Neuronal stem cell (in vitro differentiated cells): ENCODE data around the gene EPHA6.

Source experiments
- DNase-seq: peaks from one replicate; pipeline ENCODE4 v3.0.0-alpha.2; 2013; ENCODE audit warnings: low spot score
- H2AFZ ChIP-seq: one replicate; pipeline ENCODE4 v1.6.1; 2013; ENCODE audit warnings: mild to moderate bottlenecking, low read length, inconsistent platforms
- H2AK5ac ChIP-seq: 2 replicates; pipeline ENCODE4 v1.6.1; 2013; ENCODE audit warnings: low read depth, mild to moderate bottlenecking, inconsistent platforms, low read length, moderate library complexity, mixed read lengths
- H2BK120ac ChIP-seq: 2 replicates; pipeline ENCODE4 v1.6.1; 2013; ENCODE audit warnings: low read depth, mild to moderate bottlenecking, inconsistent platforms, low read length, moderate library complexity, mixed read lengths
- H2BK12ac ChIP-seq: one replicate; pipeline ENCODE4 v1.6.1; 2013; ENCODE audit warnings: low read length, inconsistent platforms
- H2BK15ac ChIP-seq: 2 replicates; pipeline ENCODE4 v1.6.1; 2013; ENCODE audit warnings: mild to moderate bottlenecking, low read length, inconsistent platforms, mixed read lengths
- H2BK5ac ChIP-seq: one replicate; pipeline ENCODE4 v1.6.1; 2013; ENCODE audit warnings: inconsistent platforms, mild to moderate bottlenecking, low read length, moderate library complexity
- H3K14ac ChIP-seq: one replicate; pipeline ENCODE4 v1.6.1; 2013; ENCODE audit warnings: low read length, inconsistent platforms
- H3K18ac ChIP-seq: 2 replicates; pipeline ENCODE4 v1.6.1; 2013; ENCODE audit warnings: low read length, inconsistent platforms
- H3K23ac ChIP-seq: 2 replicates; pipeline ENCODE4 v1.6.1; 2013; ENCODE audit warnings: low read depth, mild to moderate bottlenecking, mixed read lengths, low read length, inconsistent platforms; ENCODE audit not compliant: poor library complexity
- H3K27ac ChIP-seq: replicated peaks from 3 replicates; pipeline ENCODE4 v1.5.1; 2013; ENCODE audit warnings: low read length, inconsistent platforms
- H3K27me3 ChIP-seq, 3 experiments: 2 replicates each; pipeline ENCODE4 v1.6.1; 2013; ENCODE audit warnings: low read length in 3 of 3, mild to moderate bottlenecking in 2 of 3, inconsistent platforms in 1 of 3, low read depth in 1 of 3, mixed read lengths in 1 of 3, moderate library complexity in 1 of 3; ENCODE audit not compliant: control insufficient read depth in 3 of 3, insufficient read depth in 3 of 3
- H3K36me3 ChIP-seq, 2 donors: replicated peaks in 1 of 2; 2 replicates each; pipeline ENCODE4 v1.6.1; 2013; ENCODE audit warnings: low read length in 2 of 2; ENCODE audit not compliant: control insufficient read depth in 2 of 2, insufficient read depth in 2 of 2
- H3K4ac ChIP-seq: 2 replicates; pipeline ENCODE4 v1.6.1; 2013; ENCODE audit warnings: inconsistent platforms, mild to moderate bottlenecking, low read length, moderate library complexity
- H3K4me1 ChIP-seq, 2 donors: 1 replicate in 1 of 2; 2 replicates in 1 of 2; pipeline ENCODE4 v1.6.1; 2013; ENCODE audit warnings: low read length in 2 of 2, low read depth in 1 of 2; ENCODE audit not compliant: control insufficient read depth in 2 of 2, insufficient read depth in 1 of 2
- H3K4me2 ChIP-seq: one replicate; pipeline ENCODE4 v1.6.1; 2013; ENCODE audit warnings: mild to moderate bottlenecking, low read length, inconsistent platforms; ENCODE audit not compliant: insufficient read depth, poor library complexity, severe bottlenecking
- H3K4me3 ChIP-seq, 2 donors: 2 replicates each; pipeline ENCODE4 v1.5.1; 2013; ENCODE audit warnings: low read length in 2 of 2, mild to moderate bottlenecking in 2 of 2, inconsistent platforms in 1 of 2, moderate library complexity in 1 of 2
- H3K79me1 ChIP-seq: one replicate; pipeline ENCODE4 v1.6.1; 2013; ENCODE audit warnings: low read depth, mild to moderate bottlenecking, inconsistent platforms, low read length, moderate library complexity
- H3K9ac ChIP-seq: one replicate; pipeline ENCODE4 v1.6.1; 2013; ENCODE audit warnings: mild to moderate bottlenecking, low read depth, low read length, inconsistent platforms; ENCODE audit not compliant: poor library complexity
- H3K9me3 ChIP-seq, 2 donors: replicated peaks in 1 of 2; 2 replicates each; pipeline versions ENCODE3 to v1.6.1; 2013; ENCODE audit warnings: low read length in 2 of 2, mild to moderate bottlenecking in 2 of 2, inconsistent platforms in 1 of 2, low read depth in 1 of 2, mixed read lengths in 1 of 2, moderate library complexity in 1 of 2; ENCODE audit not compliant: control insufficient read depth in 2 of 2, insufficient read depth in 1 of 2
- H4K8ac ChIP-seq: one replicate; pipeline ENCODE4 v1.6.1; 2013; ENCODE audit warnings: low read depth, mild to moderate bottlenecking, inconsistent platforms, low read length, moderate library complexity
- H4K91ac ChIP-seq: one replicate; pipeline ENCODE4 v1.6.1; 2013; ENCODE audit warnings: low read length, low read depth, mild to moderate bottlenecking, inconsistent platforms; ENCODE audit not compliant: poor library complexity
- WGBS, 2 donors: extraction: QIAGEN DNeasy Blood & Tissue Kit; methylation state at CpG; one replicate each; pipeline ENCODE4 v1.1.7; 2013; ENCODE audit warnings: missing lambda C conversion rate in 2 of 2, mixed read lengths in 1 of 2; ENCODE audit not compliant: insufficient read length in 2 of 2, insufficient replicate concordance in 1 of 2; ENCODE audit errors: extremely low coverage in 2 of 2; 5-methylcytosine and 5-hydroxymethylcytosine counted together

EPHA6 gene

DNA sequence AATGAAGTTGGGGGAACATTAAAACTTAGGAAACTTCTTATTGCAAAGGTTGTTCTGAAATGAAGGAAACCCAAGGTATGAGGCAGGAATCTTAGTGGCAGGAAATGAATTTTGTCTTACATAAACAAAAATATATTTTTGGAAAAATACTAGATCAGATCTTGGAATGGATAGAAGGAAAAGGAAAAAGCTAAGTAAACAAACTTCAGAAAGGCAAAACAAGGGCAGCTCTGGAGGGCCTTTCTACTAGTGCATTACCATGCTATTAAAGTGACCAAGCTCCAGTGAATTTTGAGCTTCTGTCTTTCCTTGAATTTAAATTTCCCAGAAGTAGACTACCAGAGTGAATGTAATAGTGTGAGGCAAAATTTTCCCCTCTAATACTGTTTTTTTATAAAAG, 963.8 kb downstream of the EPHA6 start:
- Histone ChIP-seq H3K27me3 (no peaks in the 10 kb centered on the region), H2BK12ac (no peak overlapping the region), H3K9ac (no peak overlapping the region), H2BK15ac (no peak overlapping the region), H3K4me1 (no peaks in the 10 kb centered on the region), H2BK120ac (no peak overlapping the region), H2BK5ac (no peak overlapping the region), H3K14ac (no peak overlapping the region), H3K9me3 (no peaks in the 10 kb centered on the region), H2AFZ (no peak overlapping the region), H4K8ac (no peak overlapping the region), H3K4me3 (no peak overlapping the region), H3K36me3 (no peaks in the 10 kb centered on the region), H3K23ac (no peak overlapping the region), H3K4ac (no peak overlapping the region), H3K18ac (no peak overlapping the region), H3K79me1 (no peaks in the 10 kb centered on the region), H2AK5ac (no peak overlapping the region), H3K27ac (no peak overlapping the region), H3K4me2 (no peak overlapping the region), H4K91ac (no peak overlapping the region)
- DNase-seq: no peak

GRCh38 chr3:97793420-97794019, 979.1 kb downstream of the EPHA6 start:
- H3K36me3 ChIP-seq: no peaks in the 10 kb centered on the region
- no peaks in the 10 kb centered on the region for H3K27me3 ChIP-seq
- no peak overlapping the region for H2BK15ac ChIP-seq
- no peak overlapping the region for H3K27ac ChIP-seq
- H3K4me3 ChIP-seq: no peak overlapping the region
- no peak overlapping the region for H2BK120ac ChIP-seq
- H3K79me1 ChIP-seq: no peaks in the 10 kb centered on the region
- DNase-seq: peak; percentile 23
- no peak overlapping the region for H3K14ac ChIP-seq
- no peaks in the 10 kb centered on the region for H3K9me3 ChIP-seq
- H2AK5ac ChIP-seq: no peak overlapping the region
- no peak overlapping the region for H4K8ac ChIP-seq
- H3K4me1 ChIP-seq: no peaks in the 10 kb centered on the region
- no peak overlapping the region for H2AFZ ChIP-seq
- H3K18ac ChIP-seq: no peak overlapping the region
- H3K9ac ChIP-seq: no peak overlapping the region
- H3K4me2 ChIP-seq: no peak overlapping the region
- no peak overlapping the region for H2BK12ac ChIP-seq
- H3K4ac ChIP-seq: no peak overlapping the region
- no peak overlapping the region for H3K23ac ChIP-seq
- no peak overlapping the region for H2BK5ac ChIP-seq
- H4K91ac ChIP-seq: no peak overlapping the region

DNA sequence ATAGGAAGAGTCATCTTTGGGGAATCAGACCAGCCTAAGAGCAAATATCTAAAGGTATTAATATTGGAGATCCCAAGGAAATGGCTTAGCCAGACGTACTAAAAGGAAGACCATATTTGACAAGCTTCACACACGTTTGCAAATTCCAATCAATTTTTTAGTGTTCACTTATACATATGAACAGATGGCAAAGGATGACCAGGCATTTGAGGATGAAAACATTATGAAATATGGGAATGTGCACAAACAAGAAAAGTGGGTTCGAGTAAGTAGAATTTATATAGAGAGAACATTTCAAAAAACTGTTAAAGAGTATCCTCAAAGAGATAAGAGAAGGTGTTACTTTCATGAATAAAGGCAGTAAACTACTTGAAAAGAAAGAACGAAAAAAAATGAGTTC, 981.6 kb downstream of the EPHA6 start:
- no peaks in the 10 kb centered on the region for H3K36me3 ChIP-seq
- H3K14ac ChIP-seq: no peak overlapping the region
- H3K4me2 ChIP-seq: no peak overlapping the region
- no peak overlapping the region for H3K4ac ChIP-seq
- H3K79me1 ChIP-seq: no peaks in the 10 kb centered on the region
- no peak for DNase-seq
- H2AFZ ChIP-seq: no peak overlapping the region
- H3K4me3 ChIP-seq: no peak overlapping the region
- H3K9ac ChIP-seq: no peak overlapping the region
- H2AK5ac ChIP-seq: no peak overlapping the region
- 100% methylated on average over 1 of the region's 4 CpGs for whole genome bisulfite sequencing, 2 donors
- H2BK5ac ChIP-seq: no peak overlapping the region
- no peak overlapping the region for H3K27ac ChIP-seq
- no peak overlapping the region for H4K91ac ChIP-seq
- H2BK120ac ChIP-seq: no peak overlapping the region
- H3K18ac ChIP-seq: no peak overlapping the region
- H2BK12ac ChIP-seq: no peak overlapping the region
- no peak overlapping the region for H3K23ac ChIP-seq
- H3K9me3 ChIP-seq: no peaks in the 10 kb centered on the region
- H2BK15ac ChIP-seq: no peak overlapping the region
- H3K4me1 ChIP-seq: no peaks in the 10 kb centered on the region
- H4K8ac ChIP-seq: no peak overlapping the region
- H3K27me3 ChIP-seq: no peaks in the 10 kb centered on the region
